Astrocyte of the hippocampus (primary cell): ENCODE measurements around the gene FOXP1.

Experiments used
- DNase-seq: peaks from one replicate; pipeline ENCODE4 v3.0.0; 2011; ENCODE audit warnings: low read depth, low spot score

Gene FOXP1

DNA sequence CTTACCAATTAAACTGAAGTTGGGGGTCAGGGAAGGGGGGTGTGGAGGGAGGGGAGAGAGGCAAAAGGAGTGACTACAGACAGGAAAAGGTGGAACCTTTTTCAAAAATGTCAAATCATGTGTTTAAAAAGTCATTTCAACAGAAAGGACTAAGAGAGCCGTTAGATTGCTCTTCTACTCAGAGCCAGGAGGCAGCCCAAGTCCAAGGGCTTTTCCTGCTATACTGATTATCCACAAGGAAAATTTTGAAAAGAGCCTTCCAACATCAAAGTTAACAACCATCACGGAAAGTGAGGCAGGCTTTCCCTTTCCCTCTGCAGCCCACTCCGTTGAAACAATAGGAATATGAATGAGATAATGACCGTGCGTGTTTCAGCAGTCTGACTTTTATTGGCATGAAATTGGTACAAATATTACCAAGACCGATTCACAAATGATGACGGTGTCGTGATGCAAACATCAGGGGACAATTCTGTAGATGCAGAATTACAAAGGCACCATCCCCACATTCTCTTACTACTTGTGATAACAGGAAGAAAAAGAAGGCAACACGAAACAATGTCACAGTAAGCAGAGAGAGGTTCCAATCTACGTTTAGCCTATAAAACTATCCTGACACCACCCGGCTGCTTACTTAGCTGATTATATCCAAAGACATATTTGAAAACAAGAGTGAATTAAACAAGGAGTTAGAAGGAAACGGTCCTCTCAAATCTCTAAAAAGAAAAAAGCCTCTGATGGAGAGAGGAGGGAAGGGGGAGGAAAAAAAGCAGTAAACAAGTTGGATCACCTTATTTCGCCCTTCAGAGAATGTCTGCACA, 453.7 kb downstream of the FOXP1 start:
- peak; percentile 51 for DNase-seq

DNA sequence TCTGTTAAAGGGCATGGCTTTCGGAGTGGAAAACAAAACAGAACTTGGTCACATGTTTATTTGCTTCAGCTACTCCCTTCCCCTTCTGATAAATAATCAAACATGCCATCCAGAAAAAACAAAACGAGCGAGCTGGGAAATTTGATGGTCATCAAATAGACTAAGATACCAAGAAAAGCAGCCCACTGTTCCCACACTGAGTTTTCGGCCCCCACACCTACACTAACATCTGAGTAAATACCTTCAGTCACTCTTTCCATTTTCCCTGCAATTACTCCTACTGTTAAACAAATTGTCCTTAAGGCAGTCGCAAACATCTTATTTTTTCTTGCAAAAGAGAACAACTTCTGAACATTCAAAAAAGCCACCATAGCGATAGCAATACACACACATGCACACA, 454.6 kb downstream of the FOXP1 start:
- DNase-seq, result no peak

DNA sequence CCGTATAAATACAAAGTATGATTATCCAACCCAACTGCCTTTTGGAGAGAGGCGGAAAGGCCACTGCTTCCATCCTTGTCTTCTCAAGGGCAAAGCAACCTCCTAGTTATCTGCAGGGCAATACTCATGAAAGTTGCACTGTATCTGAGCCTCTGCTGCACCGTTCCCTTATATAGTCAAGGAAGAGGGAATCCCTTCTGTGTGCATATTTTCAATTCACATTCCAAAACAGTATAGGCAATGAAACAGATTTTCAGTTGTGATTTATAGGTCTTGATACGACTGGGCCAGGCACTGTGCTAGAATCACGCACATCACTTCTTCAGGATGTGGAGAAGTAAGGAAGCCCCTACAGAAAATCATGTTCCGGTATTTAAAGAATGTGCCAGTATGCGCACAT, 455.7 kb downstream of the FOXP1 start:
- DNase-seq, result no peak

DNA sequence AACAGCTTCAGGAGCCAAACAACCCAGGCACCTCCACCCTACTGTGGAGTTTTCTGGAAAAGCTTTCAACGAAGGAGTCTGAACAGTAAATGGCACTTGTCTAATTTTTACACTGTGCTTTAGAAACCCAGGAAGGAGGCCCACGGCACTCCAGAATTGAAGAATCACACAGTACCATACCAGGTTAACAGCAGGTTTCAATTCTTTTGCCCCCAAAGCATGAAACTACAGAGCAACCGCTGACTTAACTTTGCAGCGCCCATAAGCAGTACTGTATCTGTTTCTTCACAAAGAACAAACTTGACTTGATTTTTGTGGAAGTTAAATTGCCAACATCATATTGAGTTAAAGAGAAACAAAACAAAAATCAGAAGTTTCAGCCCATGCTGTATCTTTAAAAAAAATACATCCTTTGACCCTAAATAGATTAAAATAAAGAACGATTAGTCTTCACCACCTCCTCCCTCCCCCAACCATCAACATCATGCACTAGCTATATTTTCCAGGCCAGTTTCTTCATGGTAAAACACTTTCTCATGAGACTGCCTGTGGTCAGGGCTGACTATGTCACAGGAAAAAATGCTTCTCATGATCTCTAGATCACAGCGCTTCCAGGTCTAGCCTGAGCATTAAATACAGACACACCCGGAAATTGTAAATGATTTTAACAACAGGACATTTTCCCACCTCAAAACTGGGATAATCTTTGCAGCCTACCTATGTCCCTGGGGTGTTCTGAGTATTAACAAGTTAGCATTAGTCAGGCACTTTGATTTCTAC, 456.3 kb downstream of the FOXP1 start:
- DNase-seq, result peak; percentile 53

DNA sequence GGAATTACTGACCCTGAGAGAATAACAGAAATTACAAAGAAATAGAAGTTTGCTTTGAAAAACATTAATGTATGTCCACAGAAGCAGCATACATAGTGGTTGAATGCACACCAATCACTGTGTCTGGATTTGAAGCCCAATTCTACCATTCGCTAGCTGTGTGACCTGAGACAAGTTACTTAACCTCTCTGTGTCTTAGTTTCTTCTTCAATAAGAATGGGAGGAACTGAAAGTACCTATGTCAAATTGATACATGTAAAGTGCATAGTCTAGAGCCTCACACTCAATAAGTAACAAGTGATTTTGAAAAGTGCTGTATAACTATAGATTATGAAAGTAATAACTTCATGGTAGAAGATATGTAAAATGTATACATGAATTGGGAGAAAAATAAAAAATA, 457.8 kb downstream of the FOXP1 start:
- no peak for DNase-seq

DNA sequence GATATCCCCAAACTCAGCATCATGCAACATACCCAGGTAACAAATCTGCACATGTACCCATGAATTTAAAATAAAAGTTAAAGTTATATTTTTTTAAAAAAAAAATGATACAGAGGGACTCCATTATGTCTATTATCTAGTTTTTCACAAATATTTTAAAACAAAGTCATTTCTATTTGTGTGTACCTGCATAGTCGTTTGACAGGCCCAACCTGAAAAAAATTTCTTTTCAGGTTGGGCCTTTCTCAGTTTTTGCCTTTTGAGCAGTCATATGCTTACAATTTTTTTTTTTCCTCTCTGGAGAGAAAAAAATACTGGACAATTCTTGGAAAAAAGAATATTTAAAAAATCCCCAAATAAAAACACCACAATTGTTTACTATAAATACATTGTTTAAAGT, 459.5 kb downstream of the FOXP1 start:
- no peak for DNase-seq

DNA sequence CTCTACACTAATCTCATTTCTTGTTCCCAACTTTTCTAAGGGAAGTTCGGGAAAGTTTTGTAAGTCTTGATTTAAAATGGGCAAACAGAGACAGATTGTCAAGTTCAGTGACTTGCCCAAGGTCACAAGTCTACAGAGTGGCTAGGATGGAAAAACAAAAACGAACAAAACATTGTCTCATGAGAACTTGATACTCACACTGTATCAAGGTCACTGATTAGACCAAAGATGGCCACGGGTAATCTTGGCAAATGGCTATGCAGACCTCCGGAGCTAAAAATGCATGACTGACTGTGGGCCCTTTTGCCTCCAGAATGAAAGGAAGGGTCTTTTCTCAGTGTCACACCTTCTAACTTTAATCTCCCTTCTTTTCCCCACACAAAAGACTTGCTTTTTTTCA, 460.9 kb downstream of the FOXP1 start:
- no peak for DNase-seq

DNA sequence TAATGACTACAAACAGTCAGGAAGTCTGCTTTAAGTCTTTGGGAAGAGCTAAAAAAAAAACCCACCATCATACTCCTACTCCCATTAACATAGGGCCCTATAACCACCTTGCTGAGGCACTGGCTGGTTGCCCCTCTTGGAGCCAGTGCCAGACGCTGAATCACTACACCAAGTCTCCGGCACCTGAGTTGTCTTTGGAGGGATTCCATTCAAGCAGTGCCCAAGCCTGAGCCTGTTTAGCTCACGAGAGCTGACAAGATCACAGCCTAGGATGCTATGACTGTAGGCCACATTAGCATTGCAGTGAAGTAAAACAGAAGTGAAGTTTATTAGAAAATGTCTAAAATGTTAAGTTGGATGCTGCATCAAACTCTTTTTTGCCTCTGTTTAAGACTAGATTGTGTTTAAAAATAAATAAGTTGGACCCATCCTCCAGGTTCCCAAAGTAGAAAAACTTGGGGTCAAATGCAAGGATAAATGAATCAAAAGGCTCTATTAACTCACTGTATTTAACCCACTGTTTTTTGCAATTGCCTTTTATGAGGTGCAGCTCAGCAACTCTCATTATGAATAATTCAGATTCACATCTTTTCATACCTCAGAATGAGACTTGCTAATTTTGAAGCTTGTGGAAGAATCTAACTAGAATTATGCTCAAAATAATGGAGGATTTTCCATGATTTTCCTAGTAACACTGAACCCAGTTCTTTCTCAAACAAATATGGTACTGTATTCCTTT, 461.9 kb downstream of the FOXP1 start:
- DNase-seq, result peak; percentile 69

DNA sequence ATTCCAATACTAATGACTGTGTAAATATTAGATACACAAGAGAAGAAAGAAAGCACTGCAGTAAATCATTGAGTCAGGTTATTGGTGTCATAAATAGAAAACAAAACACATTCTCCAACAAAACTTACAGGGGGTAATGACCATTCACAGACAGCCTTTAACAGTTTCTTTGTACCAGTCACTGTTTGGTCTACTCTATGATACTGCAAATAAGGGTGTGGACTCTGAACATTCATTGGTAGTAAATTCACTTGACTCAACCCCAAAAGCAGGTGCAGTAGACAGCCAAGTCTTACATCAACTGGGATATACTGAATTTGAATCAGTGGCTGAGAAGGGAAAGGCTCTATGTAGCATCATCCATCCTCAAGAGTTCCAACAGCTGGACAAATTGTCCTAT, 463.5 kb downstream of the FOXP1 start:
- DNase-seq, result no peak

DNA sequence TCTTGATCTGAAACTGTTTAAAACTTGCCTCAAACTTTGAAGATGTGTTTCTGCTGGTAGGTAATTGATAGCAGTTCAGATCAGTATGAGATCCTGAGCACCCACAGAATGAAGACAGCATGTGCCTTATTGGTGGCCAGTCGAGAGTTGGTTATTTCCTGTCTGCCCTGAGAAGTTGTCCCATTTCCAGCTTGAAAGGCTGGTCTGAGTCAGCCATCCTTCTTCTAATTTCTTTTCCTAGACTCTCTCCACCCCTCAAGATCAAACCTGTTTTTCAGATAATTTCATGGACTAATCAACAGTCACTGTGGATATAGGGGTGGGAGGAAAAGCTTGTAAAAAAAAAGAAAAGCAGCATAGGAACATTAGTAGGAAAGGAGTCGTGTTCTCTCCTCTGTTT, 464.4 kb downstream of the FOXP1 start:
- no peak for DNase-seq

DNA sequence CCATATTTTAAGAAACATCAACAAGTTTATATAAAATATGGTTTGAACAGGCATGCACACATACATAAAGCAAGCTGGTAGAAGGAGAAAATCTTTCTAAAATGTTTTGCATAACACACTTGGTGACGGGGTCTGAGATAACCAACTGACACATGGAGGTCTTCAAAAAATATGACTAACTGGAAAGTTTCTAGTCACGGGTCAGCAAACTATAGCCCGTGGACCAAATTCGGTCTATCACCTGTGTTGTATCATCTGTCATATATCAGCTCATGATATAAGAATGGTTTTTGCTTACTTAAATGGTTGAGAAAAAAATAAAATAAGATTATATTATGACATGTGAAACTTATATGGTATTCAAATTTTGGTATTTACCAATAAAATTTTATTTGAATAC, 465.1 kb downstream of the FOXP1 start:
- no peak for DNase-seq

DNA sequence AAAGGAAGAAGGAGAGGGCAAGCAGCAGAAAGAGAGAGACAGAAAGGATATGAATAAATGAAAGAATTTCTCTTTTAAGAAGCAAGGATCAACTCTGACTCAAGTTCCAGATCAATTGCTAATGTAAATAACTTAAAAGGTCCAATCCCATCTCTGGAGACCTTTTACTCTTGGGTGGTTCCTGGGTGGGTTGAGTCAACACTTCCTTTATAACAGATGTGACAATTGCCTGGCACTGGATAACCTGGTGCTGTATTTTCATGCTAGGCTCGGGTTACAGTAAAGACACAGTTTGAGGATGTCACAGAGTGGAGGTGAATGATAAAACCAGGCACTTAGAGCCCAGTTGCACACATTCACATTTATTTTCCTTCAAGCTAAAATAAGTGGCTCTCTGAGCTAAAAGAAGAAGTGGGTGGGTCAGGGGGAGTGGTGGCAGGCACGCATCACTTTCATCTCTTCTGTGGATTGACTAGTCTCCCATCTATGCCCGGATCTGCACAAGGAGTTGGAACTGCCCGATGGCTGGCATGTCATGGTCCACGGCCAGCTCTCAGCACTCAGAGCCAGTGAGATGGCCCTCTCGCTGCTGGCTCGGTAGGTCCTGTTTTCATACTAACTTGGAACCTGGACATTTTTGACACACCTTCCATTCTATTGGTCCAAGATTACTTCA, 465.8 kb downstream of the FOXP1 start:
- no peak for DNase-seq

DNA sequence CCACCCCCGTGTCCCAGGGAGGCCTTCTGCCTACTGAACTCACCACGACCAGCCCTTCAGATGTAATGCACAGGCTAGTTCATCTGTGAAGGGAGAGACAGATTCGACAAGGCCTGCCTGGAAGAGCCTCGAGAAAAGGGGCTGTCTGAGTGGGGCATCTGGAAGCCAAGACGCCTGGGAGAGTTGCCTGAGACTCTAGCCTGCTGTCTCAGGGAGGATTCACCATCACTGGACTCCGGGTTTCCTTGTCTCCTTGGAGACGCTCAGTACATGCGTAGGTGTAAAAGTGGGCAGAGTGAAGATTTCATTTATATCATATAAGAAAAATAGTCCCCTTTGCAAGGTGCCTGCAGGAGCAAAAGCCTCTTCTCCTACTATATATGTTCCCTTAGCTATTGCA, 468.9 kb downstream of the FOXP1 start:
- DNase-seq, result no peak

DNA sequence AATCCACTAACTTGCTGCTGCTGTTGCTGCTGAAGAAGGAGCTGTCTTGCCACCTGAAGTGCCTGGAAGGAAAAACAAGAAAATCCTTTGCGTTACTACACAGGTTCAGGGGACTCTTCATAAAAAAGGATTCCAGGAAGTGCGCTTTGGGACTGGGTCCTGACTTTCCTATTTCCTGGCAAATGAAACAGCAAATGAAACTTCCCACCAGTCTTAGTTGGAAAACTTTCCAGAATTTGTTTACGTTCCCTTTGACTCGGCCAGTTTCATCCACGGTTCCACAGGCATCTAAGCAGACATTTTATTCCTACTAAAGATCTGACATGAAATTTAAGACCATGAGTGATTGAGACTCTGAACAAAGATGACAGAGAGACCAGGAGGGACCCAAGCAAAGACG, 471.0 kb downstream of the FOXP1 start:
- no peak for DNase-seq

DNA sequence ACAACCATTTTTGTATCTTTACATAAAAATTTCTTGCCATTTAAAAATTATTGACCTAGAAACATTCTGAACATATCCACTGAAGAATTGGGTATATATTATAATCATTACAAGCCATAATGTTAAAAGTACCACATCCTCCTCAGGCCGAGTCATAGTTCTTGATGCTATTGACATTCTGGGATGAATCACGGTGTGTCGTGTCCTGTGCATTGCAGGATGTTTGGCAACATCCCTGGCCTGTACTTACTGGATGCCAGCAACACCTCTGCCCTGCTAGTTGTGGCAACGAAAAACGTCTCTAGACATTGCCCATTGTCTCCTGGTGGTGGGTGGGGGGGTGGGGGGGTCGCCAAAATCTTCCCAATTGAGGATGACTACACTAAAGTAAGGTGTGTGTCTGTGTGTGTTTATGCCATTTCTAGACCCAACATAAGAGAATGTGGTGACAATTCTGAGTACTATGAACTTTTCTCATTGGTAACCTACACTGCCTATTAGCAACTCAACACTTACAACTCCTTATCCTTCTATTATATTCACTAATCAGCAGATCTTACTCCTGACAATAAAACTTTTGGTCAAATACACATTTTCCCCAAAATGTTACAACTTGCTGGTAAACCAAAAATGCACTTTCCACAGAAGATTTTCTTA, 471.6 kb downstream of the FOXP1 start:
- peak; percentile 48 for DNase-seq

DNA sequence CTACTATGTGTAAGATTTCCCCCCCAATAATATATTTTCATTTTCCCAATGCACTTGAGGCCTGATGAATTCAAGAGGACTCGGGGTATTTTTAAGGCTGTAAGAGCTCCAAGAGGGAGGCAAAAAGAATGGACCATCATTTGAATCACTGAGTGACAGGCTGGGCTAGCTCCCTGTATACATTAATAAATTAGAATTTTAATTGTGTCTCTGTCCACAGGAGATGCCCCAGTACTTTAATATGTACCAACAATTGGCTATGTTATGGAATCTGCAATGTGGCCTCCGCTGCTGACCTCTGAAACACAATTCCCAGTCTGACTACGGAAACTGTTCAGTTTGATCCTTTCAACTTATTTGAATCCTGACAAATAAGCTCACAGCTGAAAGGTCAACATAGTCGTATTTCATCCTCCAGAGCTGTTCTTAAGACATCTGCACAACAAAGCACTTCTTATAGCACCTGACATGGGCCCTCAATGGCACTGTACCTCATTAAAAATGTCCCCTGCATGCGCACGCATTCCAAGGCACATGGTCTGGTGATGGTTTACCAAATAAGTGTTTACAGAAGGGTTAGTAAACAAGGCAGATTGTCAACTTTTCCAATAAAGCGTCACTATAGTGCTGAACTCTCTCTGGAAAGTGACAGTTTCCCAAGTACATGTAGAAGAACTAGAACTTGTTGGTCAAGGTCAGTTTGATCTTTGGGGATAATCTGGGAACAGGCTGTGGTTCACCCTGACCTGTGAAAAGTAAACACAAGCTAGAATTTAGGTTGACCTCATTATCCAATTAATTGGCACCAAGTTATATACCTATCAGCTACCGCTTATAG, 472.9 kb downstream of the FOXP1 start:
- DNase-seq, result no peak

DNA sequence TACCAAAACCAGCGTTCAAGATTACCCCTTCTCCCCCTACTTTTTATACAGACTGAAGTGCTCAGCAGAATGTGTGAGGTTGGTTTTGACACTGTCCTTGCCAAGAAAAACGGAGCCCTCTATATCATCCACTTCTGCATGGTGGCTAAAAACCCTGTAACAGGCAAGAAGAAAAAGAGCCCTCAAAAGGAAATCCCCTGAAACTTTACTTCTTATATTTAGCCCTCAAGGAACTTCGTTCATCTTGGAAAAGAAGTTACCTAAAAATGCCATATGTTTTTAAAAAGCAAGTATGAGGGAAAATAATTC, 473.6 kb downstream of the FOXP1 start:
- DNase-seq, result no peak

DNA sequence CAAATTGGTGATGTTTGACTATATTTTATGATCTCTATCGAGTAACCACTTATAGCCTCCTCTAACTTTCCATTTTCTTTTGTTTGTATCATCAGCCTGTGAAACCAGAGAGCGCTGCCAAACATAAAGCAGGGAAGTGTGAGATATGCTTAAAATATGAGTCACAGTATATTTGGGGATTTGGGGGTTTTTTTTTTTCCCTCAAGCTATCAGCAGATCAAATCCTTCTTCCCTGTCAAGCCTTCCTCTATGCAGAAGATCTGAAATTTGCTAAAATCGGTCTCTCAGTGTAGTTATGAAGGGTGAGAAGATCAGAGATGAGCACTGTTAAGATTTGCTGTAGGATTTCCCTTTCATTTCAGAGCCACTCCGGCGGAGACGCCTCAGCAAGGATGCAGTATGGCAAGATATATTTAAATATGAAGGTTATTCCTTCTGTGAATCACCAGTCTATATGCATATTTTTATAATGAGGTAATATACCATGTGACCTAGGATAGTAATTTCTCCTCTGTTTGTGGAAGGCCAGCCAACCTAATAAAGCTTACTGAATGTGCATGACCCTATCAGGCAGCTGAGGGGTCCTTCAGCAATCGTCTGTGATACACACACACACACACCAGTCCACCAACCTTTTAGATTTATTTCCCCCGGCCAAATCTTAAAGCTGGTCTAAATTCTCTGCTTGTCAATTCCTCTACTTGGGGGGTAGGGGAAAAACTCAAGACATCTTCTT, 474.1 kb downstream of the FOXP1 start:
- peak; percentile 39 for DNase-seq

DNA sequence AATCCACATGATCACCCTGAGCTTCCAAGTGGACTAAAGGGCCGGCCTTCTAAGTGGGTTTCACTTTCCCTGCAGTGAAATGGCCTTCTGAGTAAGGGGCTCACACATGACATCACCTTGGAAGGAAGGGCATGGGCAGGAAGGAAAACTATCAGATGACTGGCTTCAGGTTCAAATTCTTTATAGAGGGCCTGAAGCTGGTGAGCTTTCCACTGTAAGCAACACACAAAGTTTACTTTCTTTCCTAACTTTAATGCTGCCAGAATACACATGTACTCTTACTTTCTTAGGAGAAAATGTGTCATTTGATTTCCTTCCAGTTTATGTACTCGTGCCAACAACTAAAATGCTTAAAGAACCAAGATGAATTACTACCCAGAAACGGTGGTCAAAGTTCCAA, 475.6 kb downstream of the FOXP1 start:
- peak; percentile 41 for DNase-seq

DNA sequence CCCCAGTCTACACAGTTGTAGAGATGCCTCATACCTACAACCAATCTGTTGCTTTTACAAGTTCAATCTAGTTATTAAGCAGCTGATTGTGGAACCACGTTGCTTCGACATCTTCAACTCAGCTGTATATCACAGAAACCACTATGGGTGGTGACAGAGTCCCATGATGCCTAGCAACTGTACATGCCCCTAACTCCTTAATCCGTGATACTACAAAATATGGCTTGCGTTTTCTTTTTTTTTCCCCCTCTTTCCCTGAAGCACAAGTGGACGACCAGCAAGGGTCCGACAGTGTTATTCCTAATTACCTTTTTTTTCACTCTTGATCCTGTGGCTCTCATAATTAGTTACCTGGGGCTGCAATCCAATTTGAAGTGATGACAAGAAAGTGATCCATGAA, 478.6 kb downstream of the FOXP1 start:
- DNase-seq, result no peak
